Fibroblast of lung (primary cell): ENCODE data around the gene MACROD2. TPM values are rescaled to one million over a fixed set of nuclear protein-coding genes. Genes with fewer than 3 reads are reported as not detected.

Source experiments
- DNase-seq, 2 donors: peaks; one replicate each; pipeline versions ENCODE4 v3.0.0 to v3.0.0-alpha.2; 2010; ENCODE audit warnings: low read depth in 2 of 2
- H2AFZ ChIP-seq: 2 replicates; pipeline ENCODE4 v1.5.1; 2012; ENCODE audit warnings: low read length, control low read depth, inconsistent platforms
- H3K27ac ChIP-seq: 2 replicates; pipeline ENCODE4 v1.5.1; 2011; ENCODE audit warnings: low read length, control low read depth; ENCODE audit not compliant: insufficient read depth
- H3K27me3 ChIP-seq: 2 replicates; pipeline ENCODE4 v1.5.1; 2011; ENCODE audit warnings: mild to moderate bottlenecking, low read length; ENCODE audit not compliant: control insufficient read depth, insufficient read depth
- H3K36me3 ChIP-seq: 2 replicates; pipeline ENCODE4 v1.5.1; 2011; ENCODE audit warnings: low read length; ENCODE audit not compliant: control insufficient read depth, insufficient read depth
- H3K4me1 ChIP-seq: 2 replicates; pipeline ENCODE4 v1.5.1; 2011; ENCODE audit warnings: low read length; ENCODE audit not compliant: control insufficient read depth, insufficient read depth; ENCODE audit errors: extremely low read depth
- H3K4me2 ChIP-seq: 2 replicates; pipeline ENCODE4 v1.5.1; 2011; ENCODE audit warnings: low read length, control low read depth; ENCODE audit not compliant: insufficient read depth; ENCODE audit errors: extremely low read depth
- H3K4me3 ChIP-seq, 4 experiments: fragments of 200-600 bp in 1 of 4; sonication (generic) in 1 of 4; replicated peaks in 1 of 4; 2 replicates each; pipeline ENCODE4 v1.5.1; 2011 to 2016; ENCODE audit warnings: low read length in 4 of 4, low read depth in 3 of 4, mild to moderate bottlenecking in 3 of 4, control low read depth in 2 of 4, inconsistent platforms in 1 of 4, mixed read lengths in 1 of 4; ENCODE audit not compliant: insufficient read depth in 1 of 4; ENCODE audit errors: control extremely low read depth in 1 of 4
- H3K79me2 ChIP-seq: 2 replicates; pipeline ENCODE4 v1.5.1; 2012; ENCODE audit warnings: mild to moderate bottlenecking, low read length, inconsistent platforms; ENCODE audit not compliant: control insufficient read depth, insufficient read depth
- H3K9ac ChIP-seq: 2 replicates; pipeline ENCODE4 v1.5.1; 2011; ENCODE audit warnings: mild to moderate bottlenecking, low read length, control low read depth; ENCODE audit not compliant: insufficient read depth
- H3K9me3 ChIP-seq: 2 replicates; pipeline ENCODE4 v1.5.1; 2012; ENCODE audit warnings: low read depth, low read length; ENCODE audit not compliant: control insufficient read depth, insufficient read depth
- H4K20me1 ChIP-seq: 2 replicates; pipeline ENCODE4 v1.5.1; 2011; ENCODE audit warnings: low read length; ENCODE audit not compliant: control insufficient read depth, insufficient read depth; ENCODE audit errors: extremely low read depth
- CTCF ChIP-seq, 2 donors: IDR thresholded peaks in 1 of 2; conservative IDR thresholded peaks in 1 of 2; 1 replicate in 1 of 2; 2 replicates in 1 of 2; pipeline ENCODE4 v1.5.1; 2011 to 2012; ENCODE audit warnings: low read length in 2 of 2, control low read depth in 1 of 2, inconsistent platforms in 1 of 2, low read depth in 1 of 2, mild to moderate bottlenecking in 1 of 2
- EZH2 ChIP-seq: IDR thresholded peaks from 2 replicates; pipeline ENCODE4 v1.5.1; 2012; ENCODE audit warnings: low read length, control low read depth, mild to moderate bottlenecking; ENCODE audit errors: missing control alignments
- polyA plus RNA-seq, 2 donors: library from polyadenylated mRNA; depleted of rRNA in 1 of 2; stranded (reverse) in 1 of 2; unstranded in 1 of 2; fragments of >200 nt; gene quantifications; 2 replicates each; pipeline ENCODE4 v1.2.1, GENCODE V29; 2011 to 2012; ENCODE audit warnings: missing spikeins in 1 of 2
- total RNA-seq: library from RNA; depleted of rRNA; stranded (reverse); fragments of >200 nt; gene quantifications from 2 replicates; pipeline ENCODE4 v1.2.1, GENCODE V29; 2014

Gene MACROD2
- total and polyA plus RNA-seq, 2 donors (not counting 1 experiment from before 2014, with no cell fraction given): 0.54 to 1.7 TPM

DNA sequence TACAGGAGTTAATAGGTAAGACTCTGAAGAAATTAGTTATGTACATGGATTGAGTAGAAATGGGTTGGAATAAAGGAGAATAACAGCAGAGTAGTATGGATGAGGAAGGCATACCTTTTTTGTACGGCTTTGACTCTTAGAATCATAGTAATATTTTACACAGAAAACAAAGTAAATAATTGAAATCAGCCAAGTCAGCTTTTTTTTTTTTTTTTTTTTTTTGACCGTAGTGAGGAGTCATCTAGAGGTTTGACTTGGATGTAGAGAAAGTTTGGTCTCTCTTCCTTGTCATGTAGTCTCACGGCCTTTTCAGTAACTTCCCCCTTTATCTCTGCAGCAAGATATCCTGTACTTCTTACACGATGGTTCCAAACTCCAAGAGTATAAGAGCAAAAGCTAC is 183.2 kb downstream of the MACROD2 start:
- Histone ChIP-seq H2AFZ (no peak overlapping the region), H3K79me2 (no peaks in the 10 kb centered on the region), H3K36me3 (no peaks in the 10 kb centered on the region), H3K4me3 (no peak overlapping the region), H3K27ac (no peak overlapping the region), H4K20me1 (no peaks in the 10 kb centered on the region), H3K9ac (no peak overlapping the region), H3K4me2 (no peak overlapping the region), H3K4me1 (no peaks in the 10 kb centered on the region), H3K9me3 (no peaks in the 10 kb centered on the region), H3K27me3 (no peaks in the 10 kb centered on the region)
- no peak for TF ChIP-seq CTCF (conservative IDR thresholded peaks at IDR 0.05 in 1 of 2, IDR thresholded peaks at IDR 0.05 in 1 of 2; ENCODE audit: low read depth in 1 of 2, low read length in 2 of 2)
- no peak for TF ChIP-seq EZH2
- DNase-seq: no peak

- Histone ChIP-seq H3K4me1 (no peaks in the 10 kb centered on the region), H3K9me3 (no peaks in the 10 kb centered on the region), H3K27me3 (no peaks in the 10 kb centered on the region), H4K20me1 (no peaks in the 10 kb centered on the region), H3K79me2 (no peaks in the 10 kb centered on the region), H3K36me3 (no peaks in the 10 kb centered on the region), H3K4me3 (no peak overlapping the region), H3K9ac (no peak overlapping the region), H2AFZ (no peak overlapping the region), H3K27ac (no peak overlapping the region), H3K4me2 (no peak overlapping the region)
- DNase-seq: no peak
- TF ChIP-seq CTCF (conservative IDR thresholded peaks at IDR 0.05 in 1 of 2, IDR thresholded peaks at IDR 0.05 in 1 of 2; ENCODE audit: low read depth in 1 of 2, low read length in 2 of 2): no peak
- no peak for TF ChIP-seq EZH2
These were observed 183.6 kb downstream of the MACROD2 start for GRCh38 chr20:14178952-14179351.

DNA sequence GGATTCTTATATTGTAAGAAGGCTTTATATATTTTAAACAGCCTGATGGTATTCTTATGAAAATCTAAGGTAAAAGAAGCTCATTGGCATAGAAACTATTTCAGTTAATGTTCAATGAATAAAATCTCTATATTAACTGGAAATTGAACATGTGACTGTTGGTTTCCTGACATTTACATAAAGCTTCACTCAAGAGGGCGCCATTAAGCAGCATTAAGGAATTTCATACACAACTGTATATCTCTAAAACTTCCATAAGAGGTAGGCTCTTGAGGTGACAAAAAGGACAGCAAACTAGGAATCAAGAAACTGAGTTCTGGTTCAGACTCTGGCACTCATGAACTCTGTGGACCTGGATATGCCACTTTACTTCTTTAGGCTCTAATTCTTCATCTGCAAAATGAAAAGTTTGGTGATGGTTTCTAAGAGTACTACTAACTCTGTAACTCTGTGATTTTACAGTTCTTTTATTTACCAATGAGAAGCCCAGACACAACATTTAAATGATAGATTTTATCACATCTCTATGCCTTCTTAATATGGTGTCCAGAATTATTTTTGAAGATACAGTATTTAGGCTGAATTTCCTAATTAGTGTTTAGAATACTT is 194.6 kb downstream of the MACROD2 start:
- no peak overlapping the region for H3K9ac ChIP-seq
- no peaks in the 10 kb centered on the region for H3K27me3 ChIP-seq
- H3K4me3 ChIP-seq: no peak overlapping the region
- peak; percentile 45 to 69 for DNase-seq
- no peaks in the 10 kb centered on the region for H3K79me2 ChIP-seq
- no peak overlapping the region for H3K27ac ChIP-seq
- H3K4me1 ChIP-seq: no peaks in the 10 kb centered on the region
- H3K4me2 ChIP-seq: no peak overlapping the region
- H4K20me1 ChIP-seq: no peaks in the 10 kb centered on the region
- H2AFZ ChIP-seq: peak overlapping the region; percentile 48
- no peaks in the 10 kb centered on the region for H3K36me3 ChIP-seq
- TF ChIP-seq EZH2 (no peak), CTCF (conservative IDR thresholded peaks at IDR 0.05 in 1 of 2, IDR thresholded peaks at IDR 0.05 in 1 of 2; ENCODE audit: low read depth in 1 of 2, low read length in 2 of 2) (peak; percentile 38 to 63)
- H3K9me3 ChIP-seq: no peaks in the 10 kb centered on the region
